Stomach (tissue), 4 donors: Measurements from ENCODE around the gene UBE2D2.

Experiments
- EP300 ChIP-seq: sonication (generic); formaldehyde crosslinking; IDR thresholded peaks from one replicate; pipeline ENCODE4 v1.6.1; 2017; ENCODE audit warnings: antibody characterized with exemption
- POLR2A ChIP-seq, 4 donors: fragments of 450-650 bp; IDR thresholded peaks; one replicate each; pipeline ENCODE4 v1.6.1; 2016; ENCODE audit warnings: antibody characterized with exemption in 4 of 4, control low read depth in 2 of 4, mild to moderate bottlenecking in 1 of 4, moderate library complexity in 1 of 4
- POLR2AphosphoS5 ChIP-seq, 3 donors: sonication (generic); formaldehyde crosslinking; IDR thresholded peaks; one replicate each; pipeline ENCODE4 v1.6.1; 2016; ENCODE audit warnings: antibody characterized with exemption in 3 of 3
- TF ChIP-seq, protein P1 (sequence below), 7 experiments: fragments of 450-650 bp in 4 of 7; fragments of 200-600 bp in 3 of 7; sonication (generic) in 3 of 7; IDR thresholded peaks; one replicate each; pipeline ENCODE4 v1.5.1; 2016 to 2019; ENCODE audit warnings: antibody characterized with exemption in 7 of 7, control low read depth in 2 of 7, mild to moderate bottlenecking in 1 of 7

- TF ChIP-seq, protein P1, sequence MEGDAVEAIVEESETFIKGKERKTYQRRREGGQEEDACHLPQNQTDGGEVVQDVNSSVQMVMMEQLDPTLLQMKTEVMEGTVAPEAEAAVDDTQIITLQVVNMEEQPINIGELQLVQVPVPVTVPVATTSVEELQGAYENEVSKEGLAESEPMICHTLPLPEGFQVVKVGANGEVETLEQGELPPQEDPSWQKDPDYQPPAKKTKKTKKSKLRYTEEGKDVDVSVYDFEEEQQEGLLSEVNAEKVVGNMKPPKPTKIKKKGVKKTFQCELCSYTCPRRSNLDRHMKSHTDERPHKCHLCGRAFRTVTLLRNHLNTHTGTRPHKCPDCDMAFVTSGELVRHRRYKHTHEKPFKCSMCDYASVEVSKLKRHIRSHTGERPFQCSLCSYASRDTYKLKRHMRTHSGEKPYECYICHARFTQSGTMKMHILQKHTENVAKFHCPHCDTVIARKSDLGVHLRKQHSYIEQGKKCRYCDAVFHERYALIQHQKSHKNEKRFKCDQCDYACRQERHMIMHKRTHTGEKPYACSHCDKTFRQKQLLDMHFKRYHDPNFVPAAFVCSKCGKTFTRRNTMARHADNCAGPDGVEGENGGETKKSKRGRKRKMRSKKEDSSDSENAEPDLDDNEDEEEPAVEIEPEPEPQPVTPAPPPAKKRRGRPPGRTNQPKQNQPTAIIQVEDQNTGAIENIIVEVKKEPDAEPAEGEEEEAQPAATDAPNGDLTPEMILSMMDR (IDR thresholded peaks at IDR 0.05), result no peak
- TF ChIP-seq POLR2A (IDR thresholded peaks at IDR 0.05) (no peak), POLR2AphosphoS5 (IDR thresholded peaks at IDR 0.05) (no peak), EP300 (no peak)
Observed at GRCh38 chr5:139667730-139668063, 106.6 kb downstream of the UBE2D2 start.
